ENCODE data around the gene SLC22A23. TPM values are rescaled to one million over a fixed set of nuclear protein-coding genes. Genes with fewer than 3 reads are reported as not detected.
A peak's percentile ranks its signal among the peaks of the same experiment; 100 is the strongest.

SLC22A23 gene
- total RNA-seq, 1 experiment from 2014 or later: 6.8 TPM

DNA sequence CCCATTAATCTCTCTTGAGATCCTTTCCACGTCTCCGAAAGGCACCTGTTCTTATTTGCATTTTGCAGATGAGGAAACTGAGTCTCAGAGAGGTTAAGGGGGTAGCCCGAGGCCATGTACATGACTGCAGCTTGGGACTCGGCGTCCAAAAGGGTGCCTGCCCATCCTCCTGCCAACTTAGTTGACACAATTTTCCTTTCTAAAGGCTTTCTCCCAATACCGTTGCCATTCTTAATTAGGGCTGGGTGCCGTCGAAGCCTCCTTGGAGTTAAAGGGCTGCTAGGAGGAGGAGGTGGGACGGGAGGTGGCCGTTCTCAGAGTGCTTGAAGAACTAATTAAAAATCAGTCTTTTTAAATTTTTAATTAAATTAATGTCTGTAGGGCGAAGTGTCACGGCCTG lies 198.6 kb downstream of the SLC22A23 start:
- H2AFZ ChIP-seq (ENCODE audit: low read length): no peak overlapping the region
- Mint-ChIP-seq H3K27ac (no peak overlapping the region), H3K9me3 (peaks cover 5 to 6% of the 10 kb centered on the region in 2 experiments; a peak in 4 of 5 replicates), H3K4me1 (peaks cover 17 to 19% of the 10 kb centered on the region in 2 experiments), H3K36me3 (ENCODE audit: insufficient read depth in 1 of 3, low read depth in 3 of 3) (peaks cover 6 to 22% (median 13%) of the 10 kb centered on the region in 3 experiments), H3K4me3 (peak overlapping the region; percentile 76 to 96; a peak in 4 of 5 replicates), H3K27me3 (ENCODE audit: low read depth) (peaks cover 11% of the 10 kb centered on the region)
- H4K91ac ChIP-seq (ENCODE audit: insufficient read length, low read depth, low read length): no peak overlapping the region
- no peak overlapping the region for H3K14ac ChIP-seq (ENCODE audit: insufficient read depth, low read length)
- no peaks in the 10 kb centered on the region for H3K9me3 ChIP-seq (ENCODE audit: control insufficient read depth, low read depth, low read length)
- H3K79me2 ChIP-seq (ENCODE audit: insufficient read depth, low read length): peaks cover 25% of the 10 kb centered on the region; the same call in 1 of the 2 replicates
- peaks cover 8% of the 10 kb centered on the region for H3K23me2 ChIP-seq (ENCODE audit: insufficient read length, low read depth, low read length, poor library complexity, severe bottlenecking)
- no peaks in the 10 kb centered on the region for H3K27me3 ChIP-seq (ENCODE audit: insufficient read depth, low read length)
- no CpG with 5 or more reads among the region's 12 CpGs for WGBS (ENCODE audit: extremely low coverage, insufficient read length, low lambda C conversion rate)
- no peak for DNase-seq
- no peak overlapping the region for H4K5ac ChIP-seq (ENCODE audit: insufficient read length, low read depth, low read length)
- no peak overlapping the region for H3T11ph ChIP-seq (ENCODE audit: low read length)
- H3K4me2 ChIP-seq (ENCODE audit: insufficient read depth, insufficient read length, low read length): peak overlapping the region; percentile 39
- H2BK15ac ChIP-seq (ENCODE audit: low read depth, low read length): no peak overlapping the region
- H3K18ac ChIP-seq (ENCODE audit: insufficient read length, low read depth, low read length): no peak overlapping the region
- no peaks in the 10 kb centered on the region; the same call in 1 of the 2 replicates for H3K4me1 ChIP-seq (ENCODE audit: insufficient read depth, low read length)
- H2BK5ac ChIP-seq (ENCODE audit: insufficient read length, low read length): no peak overlapping the region
- no peak overlapping the region for H2BK120ac ChIP-seq (ENCODE audit: low read depth, low read length, poor library complexity, severe bottlenecking)
- H2BK12ac ChIP-seq (ENCODE audit: insufficient read length, low read depth, low read length): no peak overlapping the region
- H3K56ac ChIP-seq (ENCODE audit: insufficient read length, low read depth, low read length): no peak overlapping the region
- TF ChIP-seq, protein P1, sequence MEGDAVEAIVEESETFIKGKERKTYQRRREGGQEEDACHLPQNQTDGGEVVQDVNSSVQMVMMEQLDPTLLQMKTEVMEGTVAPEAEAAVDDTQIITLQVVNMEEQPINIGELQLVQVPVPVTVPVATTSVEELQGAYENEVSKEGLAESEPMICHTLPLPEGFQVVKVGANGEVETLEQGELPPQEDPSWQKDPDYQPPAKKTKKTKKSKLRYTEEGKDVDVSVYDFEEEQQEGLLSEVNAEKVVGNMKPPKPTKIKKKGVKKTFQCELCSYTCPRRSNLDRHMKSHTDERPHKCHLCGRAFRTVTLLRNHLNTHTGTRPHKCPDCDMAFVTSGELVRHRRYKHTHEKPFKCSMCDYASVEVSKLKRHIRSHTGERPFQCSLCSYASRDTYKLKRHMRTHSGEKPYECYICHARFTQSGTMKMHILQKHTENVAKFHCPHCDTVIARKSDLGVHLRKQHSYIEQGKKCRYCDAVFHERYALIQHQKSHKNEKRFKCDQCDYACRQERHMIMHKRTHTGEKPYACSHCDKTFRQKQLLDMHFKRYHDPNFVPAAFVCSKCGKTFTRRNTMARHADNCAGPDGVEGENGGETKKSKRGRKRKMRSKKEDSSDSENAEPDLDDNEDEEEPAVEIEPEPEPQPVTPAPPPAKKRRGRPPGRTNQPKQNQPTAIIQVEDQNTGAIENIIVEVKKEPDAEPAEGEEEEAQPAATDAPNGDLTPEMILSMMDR (conservative IDR thresholded peaks at IDR 0.05): no peak
- peaks cover 8% of the 10 kb centered on the region for H3K79me1 ChIP-seq (ENCODE audit: insufficient read depth, low read depth, low read length, poor library complexity, severe bottlenecking)
- no peak overlapping the region for H2AK5ac ChIP-seq (ENCODE audit: insufficient read length, low read length)
- no peak overlapping the region for H3K9ac ChIP-seq (ENCODE audit: extremely low read depth, insufficient read length, low read length)
- H3K23ac ChIP-seq (ENCODE audit: insufficient read length, low read depth, low read length): no peak overlapping the region
- no peak overlapping the region for H4K8ac ChIP-seq (replicated peaks; ENCODE audit: insufficient read length, low read depth, low read length)
- no peak overlapping the region for H3K27ac ChIP-seq (ENCODE audit: insufficient read length, low read depth, low read length)
- no peaks in the 10 kb centered on the region for H4K20me1 ChIP-seq (ENCODE audit: control insufficient read depth, insufficient read depth, insufficient read length)
- H2BK20ac ChIP-seq (ENCODE audit: low read depth, low read length, poor library complexity, severe bottlenecking): no peak overlapping the region
- H3K4ac ChIP-seq (ENCODE audit: low read depth, low read length): no peak overlapping the region
